Posterior vena cava (tissue), 2 donors: ENCODE data around the gene ZBTB22. TPM values are rescaled to one million over a fixed set of nuclear protein-coding genes. Genes with fewer than 3 reads are reported as not detected.
A peak's percentile ranks its signal among the peaks of the same experiment; 100 is the strongest.
"Not testable (repeated sequence)": the region's sequence is repeated elsewhere in the genome, so short reads cannot be mapped to it uniquely, and the experiment has no call there.

Experiments
- DNase-seq: peaks from one replicate; pipeline ENCODE4 v3.0.0-alpha.2; 2020; ENCODE audit warnings: low spot score
- intact Hi-C, 2 donors: fragments of 100-400 bp; cut with DNase I; formaldehyde crosslinking; loops; one replicate each; pipeline versions ENCODE4 v1.14.1 to v1.14.2; 2022 to 2023
- total RNA-seq, 2 donors: library from RNA; stranded (reverse); fragmentation: NEBNext Ultra II Directional; extraction: Animal tissue kit (Norgen Biotek cat#: 25700); gene quantifications; one replicate each; pipeline ENCODE4 v1.2.1, GENCODE V29; 2021
- donor health status: DM: yes; HTN: yes; CAD: no.
- donor health status: DM: yes; HTN: yes; CAD: no.

Gene ZBTB22
- total RNA-seq, 2 donors from 2014 or later = 15.7 to 17.0 TPM

DNA sequence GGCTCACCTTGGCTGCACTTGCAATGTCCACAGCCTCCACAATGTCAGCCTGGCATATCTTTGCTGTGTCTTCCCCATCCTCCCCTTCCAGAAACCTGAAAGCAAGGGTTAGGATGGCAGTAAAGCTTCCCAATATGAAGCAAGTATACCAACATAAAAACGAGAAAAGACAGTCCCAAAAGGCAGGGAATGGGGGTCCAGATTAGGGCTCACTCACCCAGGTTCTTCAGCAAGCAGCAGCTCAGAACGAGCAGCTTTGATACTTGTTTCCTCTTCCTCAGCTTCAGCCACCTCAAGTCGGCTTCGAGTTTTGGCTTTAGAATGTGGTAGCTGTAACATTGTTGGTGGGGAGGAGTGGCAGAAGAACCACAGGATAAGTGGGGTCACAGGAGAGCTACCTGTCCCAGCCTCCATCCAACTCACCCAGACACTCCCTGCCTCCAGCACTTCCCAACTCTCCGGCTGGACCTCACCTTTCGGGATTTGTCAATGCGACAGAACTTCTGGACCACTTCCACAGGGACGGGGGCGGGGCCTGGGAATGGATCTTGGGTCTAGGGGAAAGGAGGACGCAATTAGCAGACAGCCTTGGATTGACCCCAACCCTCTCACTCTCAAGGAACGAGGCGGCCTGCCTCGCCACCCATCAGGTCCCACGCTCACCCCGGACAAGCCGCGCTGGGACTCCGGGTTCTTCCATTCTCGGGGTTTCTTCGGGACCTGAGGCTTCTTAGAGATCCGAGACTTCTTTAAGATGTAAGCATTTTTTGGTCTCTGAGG is 29.2 kb downstream of the ZBTB22 start:
- DNase-seq = no peak
- intact Hi-C loops = no loop called here

DNA sequence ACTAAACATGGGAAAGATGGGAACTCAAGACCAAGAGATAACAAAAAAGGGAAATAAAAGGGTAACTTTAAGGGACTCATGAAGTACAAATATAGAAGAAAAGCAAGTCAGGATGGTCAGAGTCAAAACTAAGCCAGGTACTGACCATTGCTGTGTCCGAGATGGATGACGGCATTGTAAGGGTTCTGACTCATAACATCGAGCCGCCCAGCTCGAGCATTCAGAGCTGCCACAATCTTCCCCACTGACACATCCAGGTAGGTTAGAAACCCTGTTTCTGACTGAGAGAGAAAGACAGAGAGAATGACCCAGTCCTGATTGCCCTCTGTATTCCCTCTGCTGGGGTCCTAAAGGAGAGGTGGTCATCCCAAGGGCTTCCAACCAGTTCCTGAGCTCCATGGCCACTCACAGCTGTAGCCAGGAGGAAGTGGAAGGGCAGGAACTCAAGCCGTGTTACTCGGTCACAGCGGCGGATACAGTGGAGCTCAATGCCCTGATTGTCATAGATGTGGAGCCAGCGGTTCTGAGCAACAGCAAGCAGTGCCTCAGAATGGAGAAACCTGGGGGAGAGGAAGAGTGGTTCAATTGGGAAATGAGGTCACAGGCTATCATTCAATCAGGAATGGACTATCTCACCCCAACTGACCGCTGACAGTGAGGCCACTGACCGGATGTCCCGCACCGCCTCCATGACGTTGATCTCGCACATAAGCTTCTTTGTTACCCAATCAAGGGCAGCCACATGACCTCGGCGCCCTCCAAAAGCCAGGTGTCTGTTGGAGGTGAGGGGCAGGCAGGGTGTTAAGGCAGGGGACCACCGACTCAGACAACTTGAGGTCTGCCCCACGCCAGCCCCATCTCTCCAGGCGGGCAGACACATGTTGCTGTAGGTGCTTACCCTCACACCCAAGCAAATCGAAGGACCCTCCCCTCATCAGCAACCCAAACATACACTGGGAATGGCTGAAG is 30.3 kb downstream of the ZBTB22 start:
- intact Hi-C loops = no loop called here
- no peak for DNase-seq

DNA sequence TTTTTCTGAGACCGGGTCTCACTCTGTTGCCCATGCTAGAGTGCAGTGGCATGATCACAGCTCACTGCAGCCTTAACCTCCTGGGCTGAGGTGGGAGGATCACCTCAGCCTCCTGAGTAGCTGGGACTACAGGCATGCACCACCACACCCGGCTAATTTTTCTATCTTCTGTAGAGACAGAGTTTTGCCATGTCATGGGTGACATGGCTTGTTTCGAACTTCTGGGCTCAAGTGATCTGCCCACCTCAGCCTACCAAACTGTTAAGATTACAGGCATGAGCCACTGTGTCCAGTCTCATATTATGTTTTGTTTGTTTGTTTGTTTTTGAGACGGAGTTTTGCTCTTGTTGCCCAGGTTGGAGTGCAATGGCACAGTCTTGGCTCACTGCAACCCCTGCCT is 32.3 kb downstream of the ZBTB22 start:
- DNase-seq, intact Hi-C loops: not testable (repeated sequence)

DNA sequence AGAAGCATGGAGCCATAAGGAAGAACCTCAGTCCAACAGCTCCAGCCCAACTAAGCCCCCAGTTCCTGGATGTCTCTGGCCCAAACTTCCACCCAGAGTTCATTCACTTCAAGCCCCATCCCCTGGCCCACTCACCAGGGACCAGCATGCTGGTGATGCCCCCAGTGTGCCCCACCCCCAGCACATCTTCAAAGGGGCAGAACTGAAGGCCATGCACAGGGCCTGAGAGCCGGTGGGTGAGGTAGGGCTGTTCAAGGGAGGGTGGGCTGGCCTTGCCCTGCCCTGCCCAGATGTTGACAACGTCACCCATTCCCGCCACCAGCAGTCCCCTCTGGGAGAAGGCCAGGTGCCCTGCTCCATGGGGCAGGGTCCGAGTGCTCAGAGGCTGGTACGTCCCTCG is 37.0 kb downstream of the ZBTB22 start:
- intact Hi-C loops = no loop called here
- no peak for DNase-seq

DNA sequence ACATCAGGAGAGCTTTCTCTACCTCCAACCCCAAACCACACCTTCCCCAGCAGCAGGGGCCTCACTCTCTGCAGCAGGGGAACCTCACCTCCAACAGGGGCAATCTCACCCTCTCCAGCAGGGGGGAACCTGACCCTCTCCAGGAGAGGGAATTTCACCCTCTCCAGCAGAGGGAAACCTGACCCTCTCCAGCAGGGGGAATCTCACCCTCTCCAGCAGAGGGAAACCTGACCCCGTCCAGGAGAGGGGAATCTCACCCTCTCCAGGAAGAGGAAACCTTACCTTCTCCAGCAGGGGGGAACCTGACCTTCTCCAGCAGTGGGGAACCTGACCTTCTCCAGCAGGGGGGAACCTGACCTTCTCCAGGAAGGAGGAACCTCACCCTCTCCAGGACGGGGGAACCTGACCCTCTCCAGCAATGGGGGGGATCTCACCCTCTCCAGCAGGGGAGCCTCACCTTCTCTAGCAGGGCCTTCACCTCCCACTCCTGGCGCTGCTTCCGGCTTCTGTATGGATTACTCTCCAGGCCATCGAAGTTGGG is 37.5 kb downstream of the ZBTB22 start:
- intact Hi-C loops = no loop called here
- DNase-seq = no peak

DNA sequence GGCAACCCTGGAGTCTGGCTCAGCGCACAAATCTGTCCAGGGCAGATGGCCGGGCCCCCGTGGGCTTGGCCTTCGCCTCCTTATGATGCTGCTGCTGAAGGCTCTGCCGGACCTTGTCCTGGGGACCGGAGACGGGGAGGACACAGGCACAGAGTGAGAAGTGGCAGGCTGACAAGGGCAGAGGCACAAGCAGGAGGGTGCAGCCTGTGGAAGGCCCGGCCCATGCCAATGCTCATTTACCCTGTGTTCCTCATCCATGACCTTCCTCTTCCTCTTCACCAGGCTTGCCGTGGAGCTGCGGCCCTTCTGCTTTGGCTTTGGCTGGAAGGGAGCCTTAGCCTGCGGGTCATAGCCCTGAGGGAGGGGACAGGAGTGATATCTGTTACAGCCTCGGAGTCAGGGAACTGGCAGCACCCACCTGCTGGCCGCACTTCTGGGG is 38.3 kb downstream of the ZBTB22 start:
- intact Hi-C loops = no loop called here

DNA sequence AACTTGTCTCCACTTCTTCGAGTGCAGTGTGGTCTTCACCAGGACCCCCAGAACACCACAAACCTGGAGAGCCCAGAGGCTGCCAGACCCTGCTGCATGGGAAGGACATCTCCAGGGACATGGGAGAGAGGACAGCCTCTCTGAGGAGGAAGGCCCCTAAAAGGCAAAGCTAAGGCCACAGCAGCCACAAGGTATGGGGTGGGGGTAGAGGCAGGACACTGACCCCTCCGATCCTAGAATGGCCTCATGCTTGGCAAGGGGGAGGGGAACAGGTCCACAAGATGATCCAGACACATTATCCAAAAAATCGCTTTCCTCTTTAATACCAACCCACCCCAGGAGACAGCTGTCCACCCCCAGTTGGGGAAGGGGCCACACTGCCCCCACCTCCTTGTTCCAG is 38.7 kb downstream of the ZBTB22 start:
- DNase-seq = no peak
- intact Hi-C loops = no loop called here

More for the DNA sequence above, 38.3 kb downstream of the ZBTB22 start:
- DNase-seq = no peak

DNA sequence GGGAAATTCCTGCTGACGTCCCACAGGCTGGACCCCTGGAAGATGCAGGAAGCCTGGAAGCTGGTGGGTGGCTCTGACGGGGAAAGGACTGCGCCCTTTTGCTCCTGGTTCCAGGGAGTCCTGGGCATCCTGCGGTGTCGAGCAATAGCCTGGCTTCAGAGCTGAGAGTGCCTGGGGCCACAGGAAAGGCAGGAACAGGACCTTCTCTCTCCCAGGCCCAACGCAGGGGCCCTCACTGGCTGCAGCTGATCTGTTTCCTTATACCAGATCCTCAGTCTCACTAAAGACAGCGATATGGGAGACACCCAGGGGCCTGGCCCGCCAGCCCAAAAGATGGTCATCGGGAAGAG is 39.2 kb downstream of the ZBTB22 start:
- DNase-seq = no peak
- intact Hi-C loops = no loop called here

DNA sequence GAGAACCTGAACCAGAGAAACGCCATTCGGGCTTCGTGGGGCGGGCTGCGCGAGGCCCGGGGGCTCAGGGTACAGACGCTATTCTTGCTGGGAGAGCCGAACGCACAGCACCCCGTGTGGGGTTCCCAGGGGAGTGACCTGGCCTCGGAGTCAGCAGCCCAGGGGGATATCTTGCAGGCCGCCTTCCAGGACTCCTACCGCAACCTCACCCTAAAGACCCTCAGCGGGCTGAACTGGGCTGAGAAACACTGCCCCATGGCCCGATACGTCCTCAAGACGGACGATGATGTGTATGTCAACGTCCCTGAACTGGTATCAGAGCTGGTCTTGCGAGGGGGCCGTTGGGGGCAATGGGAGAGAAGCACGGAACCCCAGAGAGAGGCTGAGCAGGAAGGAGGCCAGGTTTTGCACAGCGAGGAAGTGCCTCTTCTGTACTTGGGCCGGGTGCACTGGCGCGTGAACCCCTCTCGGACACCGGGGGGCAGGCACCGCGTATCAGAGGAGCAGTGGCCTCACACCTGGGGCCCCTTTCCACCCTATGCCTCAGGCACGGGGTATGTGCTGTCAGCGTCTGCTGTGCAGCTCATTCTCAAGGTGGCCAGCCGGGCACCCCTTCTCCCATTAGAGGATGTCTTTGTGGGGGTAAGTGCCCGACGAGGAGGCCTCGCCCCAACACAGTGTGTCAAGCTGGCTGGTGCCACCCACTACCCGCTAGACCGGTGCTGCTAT is 39.7 kb downstream of the ZBTB22 start:
- intact Hi-C loops = no loop called here

DNA sequence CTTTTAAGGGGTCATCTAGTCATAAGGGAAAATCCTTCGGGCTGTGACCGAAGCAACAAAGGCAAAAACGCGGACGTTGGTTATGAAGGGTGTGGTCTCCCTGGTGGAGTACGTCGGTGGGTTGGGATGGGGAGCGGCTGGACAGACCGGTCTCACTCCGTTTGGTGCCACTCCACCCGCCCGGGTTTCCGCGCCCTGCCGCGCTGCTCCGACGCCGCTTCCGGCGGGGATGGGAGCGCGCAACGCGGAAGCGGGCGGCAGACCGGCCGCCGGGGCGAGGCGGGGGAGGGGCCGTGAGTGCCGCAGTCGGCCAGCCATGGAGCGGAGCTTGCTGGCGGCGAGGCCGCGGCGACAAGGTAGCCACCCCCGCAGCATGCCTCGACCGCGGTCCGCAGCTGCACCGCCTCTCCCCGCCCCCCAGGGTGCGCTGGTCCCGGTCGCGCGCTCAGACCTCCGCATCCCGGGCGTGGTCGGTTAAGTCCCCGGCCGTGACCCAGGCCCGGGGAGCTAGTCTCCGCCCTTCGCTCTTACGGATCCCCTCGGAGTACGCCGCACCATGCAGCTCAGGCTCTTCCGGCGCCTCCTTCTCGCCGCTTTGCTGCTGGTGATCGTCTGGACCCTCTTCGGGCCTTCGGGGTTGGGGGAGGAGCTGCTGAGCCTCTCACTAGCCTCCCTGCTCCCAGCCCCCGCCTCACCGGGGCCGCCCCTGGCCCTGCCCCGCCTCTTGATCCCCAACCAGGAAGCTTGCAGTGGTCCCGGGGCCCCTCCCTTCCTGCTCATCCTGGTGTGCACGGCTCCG is 40.5 kb downstream of the ZBTB22 start, which contains the start of gene B3GALT4:
Gene B3GALT4, plus strand, starts transcription at position 260 of the 799 bp plus-strand sequence. Its CDS starts 297 bp downstream, at position 557.
- intact Hi-C loops = no loop called here

More for the DNA sequence above, 39.7 kb downstream of the ZBTB22 start:
- no peak for DNase-seq

DNA sequence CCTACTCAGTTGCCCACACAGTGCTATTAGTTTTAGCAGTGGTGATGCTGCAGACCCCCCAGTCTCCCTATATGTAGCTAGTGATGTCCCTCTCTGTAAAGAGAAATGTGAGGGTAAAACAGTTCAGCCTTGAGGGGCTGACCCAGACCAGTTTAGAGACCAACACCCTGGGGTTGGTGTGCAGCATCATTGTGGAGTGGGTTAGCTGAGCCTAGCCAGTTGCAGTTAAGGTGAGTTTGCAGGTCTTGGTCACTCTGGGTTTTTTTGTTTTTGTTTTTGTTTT is 41.0 kb downstream of the ZBTB22 start:
- DNase-seq = no peak
- intact Hi-C loops = no loop called here

More for the DNA sequence above, 40.5 kb downstream of the ZBTB22 start, which contains the start of gene B3GALT4:
- DNase-seq = peak; percentile 92

DNA sequence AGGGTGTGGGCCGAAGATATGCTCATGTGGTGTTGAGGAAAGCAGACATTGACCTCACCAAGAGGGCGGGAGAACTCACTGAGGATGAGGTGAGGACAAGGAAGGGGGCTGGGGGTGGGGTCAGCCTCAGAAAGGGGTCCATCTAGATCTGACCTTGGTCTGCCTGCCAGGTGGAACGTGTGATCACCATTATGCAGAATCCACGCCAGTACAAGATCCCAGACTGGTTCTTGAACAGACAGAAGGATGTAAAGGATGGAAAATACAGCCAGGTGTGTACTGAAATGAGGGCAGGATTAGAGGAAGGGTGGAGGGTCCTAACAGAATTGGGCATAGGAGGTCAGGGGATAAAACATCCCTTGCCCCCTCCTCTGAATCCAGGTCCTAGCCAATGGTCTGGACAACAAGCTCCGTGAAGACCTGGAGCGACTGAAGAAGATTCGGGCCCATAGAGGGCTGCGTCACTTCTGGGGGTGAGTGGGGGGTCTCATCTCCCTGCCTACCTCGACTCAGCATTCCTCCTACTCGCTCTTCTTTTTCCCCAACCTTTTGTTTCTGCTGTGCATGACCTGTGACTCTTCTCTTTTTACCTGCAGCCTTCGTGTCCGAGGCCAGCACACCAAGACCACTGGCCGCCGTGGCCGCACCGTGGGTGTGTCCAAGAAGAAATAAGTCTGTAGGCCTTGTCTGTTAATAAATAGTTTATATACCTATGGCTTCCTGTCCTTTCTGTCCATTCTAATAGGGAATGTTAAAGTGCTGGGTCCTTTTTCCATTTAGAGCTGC is 41.6 kb downstream of the ZBTB22 start:
- DNase-seq, intact Hi-C loops: not testable (repeated sequence)

DNA sequence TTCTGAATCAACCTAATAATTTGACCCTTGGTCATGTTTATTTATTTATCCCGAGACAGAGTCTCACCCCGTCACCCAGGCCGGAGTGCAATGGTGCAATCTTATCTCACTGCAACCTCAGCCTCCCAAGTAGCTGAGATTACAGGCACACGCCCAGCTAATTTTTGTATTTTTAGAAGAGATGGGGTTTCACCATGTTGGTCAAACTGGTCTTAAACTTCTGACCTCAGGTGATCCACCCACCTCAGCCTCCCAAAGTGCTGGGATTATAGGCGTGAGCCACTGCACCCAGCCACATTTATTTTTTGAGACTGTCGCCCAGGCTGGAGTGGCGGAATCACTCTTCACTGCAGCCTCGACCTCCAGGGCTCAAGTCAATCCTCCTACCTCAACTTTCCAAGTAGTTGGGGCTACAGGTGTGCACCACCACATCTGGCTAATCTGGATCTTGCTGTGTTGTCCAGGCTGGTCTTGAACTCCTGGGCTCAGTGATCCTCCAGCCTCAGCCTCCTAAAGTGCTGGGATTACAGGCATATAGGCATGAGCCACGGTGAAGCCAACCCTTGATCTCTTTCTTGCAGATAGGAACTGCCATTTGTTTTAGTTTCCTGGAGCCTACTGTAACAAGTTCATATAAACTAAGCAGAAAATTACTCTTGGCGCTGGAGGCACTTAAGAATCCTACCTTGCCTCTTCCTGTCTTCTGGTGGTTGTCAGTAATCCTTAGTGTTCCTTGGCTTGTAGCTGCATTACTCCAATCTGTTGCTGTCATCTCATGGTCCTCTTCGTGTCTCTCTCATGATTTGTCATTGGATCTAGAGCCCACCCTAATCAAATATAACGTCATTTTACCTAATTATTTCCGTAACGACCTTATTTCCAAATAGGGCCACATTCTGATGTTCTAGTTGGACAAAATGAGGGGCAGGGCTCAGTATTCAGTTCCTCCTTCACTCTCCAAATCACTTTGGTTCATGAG is 43.3 kb downstream of the ZBTB22 start:
- no peak for DNase-seq
- intact Hi-C loops = no loop called here

DNA sequence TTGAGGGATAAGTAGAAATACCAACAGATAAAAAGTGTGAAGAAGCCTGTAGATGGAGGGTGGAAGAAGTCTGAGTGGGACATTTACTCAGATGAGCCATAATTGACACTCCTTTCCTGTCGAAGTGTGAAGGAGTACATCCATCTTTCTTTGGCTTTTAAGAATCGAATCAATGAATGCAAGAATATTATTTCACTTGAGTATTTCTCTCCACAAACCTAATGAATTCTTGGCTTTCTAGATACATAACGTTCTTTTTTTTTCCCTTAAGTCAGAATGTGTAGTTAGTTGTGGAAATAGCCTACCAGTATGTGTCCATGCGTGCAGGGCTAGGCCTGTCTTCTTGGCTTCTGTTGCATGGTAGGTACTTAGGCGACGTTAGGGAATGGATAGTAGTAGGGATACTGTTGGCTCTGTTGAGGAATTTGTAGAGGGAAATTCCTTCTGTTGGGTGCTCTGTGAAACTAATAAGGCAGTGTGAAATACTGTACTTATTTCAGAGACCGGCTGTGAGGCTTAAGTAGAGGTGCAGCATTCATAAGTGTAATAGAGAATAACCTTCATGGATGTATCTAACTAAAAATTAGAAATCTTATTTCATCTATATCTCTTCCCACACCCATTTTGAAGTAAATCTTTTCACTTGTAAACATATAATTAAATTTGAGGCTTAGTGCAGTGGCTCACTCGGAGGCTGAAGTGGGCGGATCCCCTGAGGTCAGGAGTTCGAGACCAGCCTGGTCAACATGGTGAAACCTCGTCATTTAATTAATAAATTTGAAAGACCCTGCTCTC is 44.2 kb downstream of the ZBTB22 start:
- intact Hi-C loops = no loop called here
- DNase-seq = no peak

DNA sequence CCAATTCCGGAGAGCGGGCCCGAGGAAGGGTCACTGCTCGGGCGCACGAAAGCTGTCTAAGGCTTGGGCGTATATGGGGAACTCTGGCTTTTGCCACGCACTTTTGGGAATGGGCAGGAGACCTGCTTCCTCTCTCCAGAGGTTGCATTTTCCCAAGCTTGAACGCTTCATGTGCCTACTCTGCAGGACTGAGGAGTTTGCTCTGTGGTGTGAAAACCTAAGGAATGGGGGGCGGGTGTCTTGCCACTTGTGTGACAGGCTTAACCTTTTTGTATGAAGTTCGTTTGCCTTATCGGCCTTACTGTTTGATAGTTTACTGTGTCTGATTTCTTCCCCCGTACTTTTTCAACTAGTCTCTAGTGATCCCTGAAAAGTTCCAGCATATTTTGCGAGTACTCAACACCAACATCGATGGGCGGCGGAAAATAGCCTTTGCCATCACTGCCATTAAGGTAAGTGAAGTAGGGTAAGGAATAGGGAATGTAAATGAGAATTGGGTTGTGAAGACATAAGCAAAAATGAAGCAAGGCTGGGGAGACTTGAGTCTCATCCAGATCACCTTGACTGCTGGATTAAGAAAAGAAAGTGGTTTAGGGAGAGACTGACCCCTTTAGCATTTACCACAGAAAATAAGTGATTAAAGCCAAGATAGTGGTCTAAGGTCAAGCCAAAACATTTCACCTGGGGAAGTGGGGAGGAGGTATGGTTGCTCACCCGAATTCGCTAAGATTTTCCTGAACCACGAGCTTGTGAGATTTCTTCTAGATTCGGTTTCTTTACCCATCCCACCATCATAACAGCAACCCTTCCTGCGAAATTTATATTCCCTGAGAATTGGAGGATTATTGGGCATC is 45.0 kb downstream of the ZBTB22 start:
- intact Hi-C loops = no loop called here
- DNase-seq = no peak
